HG03045 (cell line): Measurements from ENCODE around the gene RBM45.
"Not testable (repeated sequence)": the region's sequence is repeated elsewhere in the genome, so short reads cannot be mapped to it uniquely, and the experiment has no call there.

Source experiments
- ATAC-seq: cut with Tn5 transposase; IDR thresholded peaks from one replicate; pipeline ENCODE4 v1.9.1; 2021; ENCODE audit warnings: mild to moderate bottlenecking, moderate library complexity; ENCODE audit not compliant: unreplicated experiment

RBM45 gene

GRCh38 chr2:178105566-178105965, 6.7 kb upstream of the RBM45 start:
- no peak for ATAC-seq

- no peak for ATAC-seq
Measured at GRCh38 chr2:178106053-178106452, 6.2 kb upstream of the RBM45 start.

GRCh38 chr2:178108176-178108575, 4.1 kb upstream of the RBM45 start:
- ATAC-seq, result no peak

- no peak for ATAC-seq
Measured at GRCh38 chr2:178109813-178110212, 2.4 kb upstream of the RBM45 start.

DNA sequence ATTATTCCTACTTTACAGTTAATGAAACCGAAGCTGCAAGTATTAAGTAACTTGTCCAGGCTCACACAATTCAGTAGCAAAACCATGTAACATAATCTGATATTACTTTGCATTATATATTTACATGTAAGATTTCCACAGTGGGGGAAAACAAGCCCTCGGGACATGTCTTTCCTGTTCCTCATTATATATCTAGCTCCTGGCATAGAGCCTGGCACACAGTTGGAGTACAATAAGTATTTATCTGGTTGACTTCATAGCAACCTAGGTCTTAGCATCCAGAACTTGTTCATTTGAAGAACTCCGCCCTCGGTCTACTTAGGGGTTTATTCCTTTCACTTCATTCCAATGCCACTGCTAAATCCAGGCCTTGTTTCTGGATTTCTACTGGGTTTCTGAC, 1.6 kb upstream of the RBM45 start:
- no peak for ATAC-seq

DNA sequence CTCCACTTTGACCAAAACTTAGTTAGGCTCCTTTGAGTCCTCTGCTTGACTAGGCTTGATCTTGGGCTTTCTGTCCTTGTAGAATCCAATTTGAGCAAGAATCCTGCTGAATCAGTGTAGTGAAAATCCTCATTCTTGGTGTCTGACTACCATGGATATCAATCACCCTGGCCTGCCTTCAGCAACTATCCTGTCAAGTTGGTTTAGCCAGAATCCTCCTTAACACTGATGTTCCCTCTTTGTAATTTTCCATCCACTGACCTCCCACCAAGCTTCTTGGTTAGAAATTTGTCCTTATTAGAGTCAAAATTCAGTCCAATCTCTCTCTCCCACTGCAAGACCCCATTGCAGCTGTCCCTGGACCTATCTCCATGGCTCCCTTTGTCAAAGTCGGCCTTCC, 494 bp upstream of the RBM45 start:
- no peak for ATAC-seq

- peak; percentile 51 for ATAC-seq
Measured at GRCh38 chr2:178114462-178114861, 2.2 kb downstream of the RBM45 start.

DNA sequence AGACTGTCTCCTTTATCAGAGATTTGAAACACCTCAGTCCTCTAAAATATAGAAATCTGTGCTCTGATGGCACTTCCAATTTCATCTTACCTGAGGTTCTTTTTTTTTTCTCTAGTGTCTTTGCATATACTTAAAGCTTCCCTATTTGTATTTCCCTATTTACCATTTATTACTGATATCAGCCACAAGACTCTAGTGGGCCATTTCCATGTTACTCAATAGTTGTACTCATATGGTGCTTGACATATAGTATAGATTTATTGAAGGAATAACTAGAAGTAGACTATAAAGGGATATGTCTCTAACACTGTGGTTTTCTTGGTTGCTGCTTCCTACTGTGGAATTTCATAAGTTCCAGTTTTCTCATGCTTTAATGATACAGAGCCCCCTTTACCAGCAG, 3.0 kb downstream of the RBM45 start:
- ATAC-seq, result no peak

GRCh38 chr2:178117725-178118124, 5.5 kb downstream of the RBM45 start:
- no peak for ATAC-seq

- no peak for ATAC-seq
Measured at GRCh38 chr2:178119179-178119922, 7.1 kb downstream of the RBM45 start.

DNA sequence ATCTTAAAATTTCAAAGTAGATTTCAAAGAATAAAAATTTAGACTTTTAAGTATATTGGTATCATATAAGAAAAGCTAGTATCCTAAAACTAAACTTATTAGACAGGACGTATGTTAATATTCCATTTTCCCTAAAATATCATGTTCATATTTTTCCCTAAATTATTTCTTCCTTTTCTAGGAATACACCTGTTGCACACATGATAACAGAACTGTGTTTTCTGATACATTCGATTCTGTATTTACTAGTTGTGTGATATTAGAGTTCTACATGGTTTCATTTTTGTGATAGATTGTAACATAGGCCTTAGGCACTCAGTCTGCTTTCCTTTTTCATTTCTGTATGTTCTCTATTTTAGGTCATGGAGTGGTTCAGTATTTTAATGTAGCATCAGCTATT, 10.9 kb downstream of the RBM45 start:
- ATAC-seq, result no peak

GRCh38 chr2:178125125-178125524, 12.9 kb downstream of the RBM45 start:
- ATAC-seq, result no peak

DNA sequence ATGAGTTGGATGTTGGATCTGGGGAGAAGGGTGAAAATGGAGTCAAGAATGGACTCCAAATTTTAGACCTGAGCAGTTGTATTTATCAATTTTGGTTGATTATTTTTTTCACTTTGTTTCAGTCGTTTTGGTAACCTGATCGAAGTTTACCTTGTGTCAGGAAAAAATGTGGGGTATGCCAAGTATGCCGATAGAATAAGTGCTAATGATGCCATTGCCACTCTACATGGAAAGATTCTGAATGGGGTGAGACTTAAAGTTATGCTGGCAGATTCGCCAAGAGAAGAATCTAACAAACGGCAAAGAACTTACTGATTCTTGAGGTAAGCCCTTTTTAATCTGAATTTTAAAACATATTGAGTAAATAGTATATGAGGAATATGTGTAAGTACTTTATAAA, 13.6 kb downstream of the RBM45 start:
- no peak for ATAC-seq

DNA sequence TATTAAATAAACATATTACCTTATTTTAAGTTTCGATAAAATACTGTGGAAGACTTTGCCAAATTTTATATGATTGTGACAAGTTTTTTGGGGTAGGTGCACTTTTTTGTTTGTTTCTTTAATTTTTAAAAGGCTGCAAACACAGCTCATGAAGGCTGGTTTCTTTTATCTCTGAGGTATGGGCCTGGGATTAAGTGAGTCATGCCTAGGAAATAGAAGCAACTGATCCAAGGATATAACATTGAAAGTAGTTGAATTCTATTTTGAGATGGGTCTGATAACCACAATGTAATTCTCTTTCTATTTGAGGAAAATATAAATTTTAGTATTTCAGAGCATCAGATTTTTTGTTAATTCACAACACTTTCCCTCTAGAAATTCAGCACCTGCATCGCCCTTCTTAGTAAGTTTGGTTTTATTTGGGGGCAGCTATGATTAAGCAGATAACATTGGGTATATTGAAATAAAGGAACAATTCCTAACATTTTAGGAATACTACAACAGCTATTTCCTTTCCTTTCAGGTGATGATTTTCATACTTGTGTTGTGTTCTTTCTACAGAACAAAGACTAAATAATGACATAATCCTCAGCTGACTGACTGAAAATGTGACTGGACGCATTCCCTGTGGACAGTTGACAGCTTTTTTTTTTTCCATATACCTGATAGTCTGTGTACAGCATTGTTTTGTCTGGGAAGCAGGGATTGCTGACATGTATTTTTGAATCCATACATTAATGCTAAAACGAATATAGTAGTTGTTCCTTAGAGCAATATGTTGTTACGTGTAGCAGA, 16.8 kb downstream of the RBM45 start:
- ATAC-seq, result no peak

- no peak for ATAC-seq
Measured at GRCh38 chr2:178136321-178137025, 24.2 kb downstream of the RBM45 start.

DNA sequence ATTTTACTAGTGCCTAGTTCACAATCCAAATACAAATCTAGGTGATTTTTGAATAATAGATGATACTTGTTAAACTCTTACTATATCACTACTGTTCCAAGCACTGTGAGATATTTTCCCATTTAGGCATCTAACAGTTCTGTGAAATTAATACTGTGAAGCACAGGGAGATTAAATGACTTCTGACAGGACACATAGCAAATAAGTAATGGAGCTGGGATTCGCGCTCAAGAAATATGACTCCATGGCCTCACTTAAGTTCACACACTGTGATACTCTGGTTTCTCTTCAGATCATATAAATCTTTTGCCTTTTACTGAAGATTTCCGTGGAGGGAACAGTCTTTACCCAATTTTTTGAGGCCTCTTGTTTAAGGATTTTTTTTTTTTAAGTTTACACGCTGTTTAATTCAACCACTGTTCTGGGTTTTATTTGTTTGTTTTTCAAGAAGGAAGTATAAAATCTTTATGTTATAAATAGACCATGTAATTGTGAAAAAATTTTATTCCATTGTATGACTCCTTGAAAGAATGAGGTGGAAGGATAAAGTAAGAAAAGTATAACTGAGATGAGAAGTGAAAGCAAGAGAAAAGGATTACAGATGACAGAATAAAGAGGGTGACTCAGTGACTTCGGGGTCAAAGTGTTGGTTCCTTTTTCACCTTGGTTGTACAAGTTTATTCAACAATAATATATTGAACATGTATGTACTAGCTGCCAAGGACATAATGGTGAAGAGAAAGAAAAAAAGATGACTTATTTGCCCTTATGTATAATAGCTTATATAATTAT, 30.2 kb downstream of the RBM45 start:
- ATAC-seq, result no peak

DNA sequence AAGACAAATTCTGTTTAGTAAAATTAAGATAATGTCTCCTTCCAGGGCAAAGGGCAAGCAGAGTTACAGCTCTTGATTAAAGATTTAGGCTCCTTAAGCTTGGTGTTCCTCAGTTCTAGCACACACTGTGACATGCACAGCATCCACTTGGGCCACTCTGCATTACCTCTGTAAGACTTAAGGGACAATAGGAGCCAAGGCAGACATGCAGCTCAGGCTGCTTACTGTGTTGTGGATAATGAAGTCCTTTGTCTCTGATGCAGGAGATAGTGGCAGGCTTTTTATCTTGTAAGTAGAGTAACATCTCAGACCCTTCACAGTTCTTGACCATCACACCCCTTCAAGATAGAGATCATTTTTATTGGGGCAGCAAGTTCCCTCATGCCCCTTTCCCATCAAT, 31.2 kb downstream of the RBM45 start:
- ATAC-seq, result no peak

- no peak for ATAC-seq
Measured at GRCh38 chr2:178152033-178152432, 39.8 kb downstream of the RBM45 start.

DNA sequence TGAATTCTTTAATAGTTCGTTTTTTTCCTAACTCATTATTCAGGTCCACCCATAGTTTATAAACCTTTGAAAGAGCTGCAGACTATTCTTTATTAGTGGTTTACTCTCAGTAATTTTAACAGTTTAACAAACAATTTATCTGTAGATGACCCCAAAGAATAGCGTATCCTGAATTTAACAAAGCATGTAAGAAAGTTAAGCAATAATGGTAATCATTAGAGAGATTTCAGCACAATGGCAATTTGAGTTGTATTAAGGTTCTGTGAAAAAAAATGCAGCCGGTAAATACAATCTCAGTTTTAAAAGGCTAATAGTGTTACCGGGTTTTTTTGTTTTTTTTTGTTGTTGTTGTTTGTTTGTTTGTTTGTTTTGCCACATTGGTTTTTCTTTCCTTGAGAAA, 40.3 kb downstream of the RBM45 start:
- no peak for ATAC-seq

GRCh38 chr2:178152977-178153376, 40.7 kb downstream of the RBM45 start:
- ATAC-seq, result no peak

DNA sequence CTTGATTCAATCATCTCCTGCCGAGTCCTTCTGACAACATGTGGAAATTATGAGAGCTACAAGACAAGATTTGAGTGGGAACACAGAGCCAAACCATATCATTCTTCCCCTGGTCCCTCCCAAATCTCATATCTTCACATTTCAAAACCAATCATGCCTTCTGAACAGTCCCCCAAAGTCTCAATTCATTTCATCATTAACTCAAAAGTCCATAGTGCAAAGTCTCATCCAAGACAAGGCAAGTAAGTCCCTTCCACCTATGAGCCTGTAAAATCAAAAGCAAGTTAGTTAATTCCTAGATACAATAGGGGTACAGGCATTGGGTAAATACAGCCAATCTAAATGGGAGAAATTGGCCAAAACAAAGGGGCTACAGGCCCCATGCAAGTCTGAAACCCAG, 41.6 kb downstream of the RBM45 start:
- ATAC-seq, result not testable (repeated sequence)
